Mesenchymal stem cell (in vitro differentiated cells and primary cell): ENCODE results near the gene VEPH1.

ENCODE experiments used
- DNase-seq: peaks from one replicate; pipeline ENCODE4 v3.0.0-alpha.2; 2013
- H2AFZ ChIP-seq: one replicate; pipeline ENCODE4 v1.6.1; 2013; ENCODE audit warnings: low read depth, mild to moderate bottlenecking, control low read depth, inconsistent platforms, low read length, moderate library complexity
- H2AK5ac ChIP-seq: 2 replicates; pipeline ENCODE4 v1.6.1; 2013; ENCODE audit warnings: low read length, moderate library complexity, mild to moderate bottlenecking, inconsistent platforms; ENCODE audit not compliant: severe bottlenecking
- H2BK120ac ChIP-seq: one replicate; pipeline ENCODE4 v1.6.1; 2013; ENCODE audit warnings: low read depth, mild to moderate bottlenecking, inconsistent platforms, low read length, moderate library complexity
- H2BK12ac ChIP-seq, 2 experiments: one replicate each; pipeline ENCODE4 v1.6.1; 2013; ENCODE audit warnings: inconsistent platforms in 2 of 2, low read length in 2 of 2, mild to moderate bottlenecking in 2 of 2, moderate library complexity in 2 of 2, control low read depth in 1 of 2
- H2BK15ac ChIP-seq: one replicate; pipeline ENCODE4 v1.6.1; 2013; ENCODE audit warnings: mild to moderate bottlenecking, low read depth, inconsistent platforms; ENCODE audit not compliant: poor library complexity, severe bottlenecking
- H2BK5ac ChIP-seq: 2 replicates; pipeline ENCODE4 v1.6.1; 2013; ENCODE audit warnings: low read depth, mild to moderate bottlenecking, low read length, control low read depth, inconsistent platforms; ENCODE audit not compliant: poor library complexity, severe bottlenecking
- H3K14ac ChIP-seq, 2 experiments: one replicate each; pipeline ENCODE4 v1.6.1; 2013; ENCODE audit warnings: inconsistent platforms in 2 of 2, low read length in 2 of 2, control low read depth in 1 of 2, mild to moderate bottlenecking in 1 of 2, moderate library complexity in 1 of 2
- H3K18ac ChIP-seq, 2 experiments: one replicate each; pipeline ENCODE4 v1.6.1; 2013; ENCODE audit warnings: inconsistent platforms in 2 of 2, low read length in 2 of 2, control low read depth in 1 of 2, low read depth in 1 of 2, mild to moderate bottlenecking in 1 of 2
- H3K23ac ChIP-seq, 2 experiments: one replicate each; pipeline ENCODE4 v1.6.1; 2013; ENCODE audit warnings: inconsistent platforms in 2 of 2, low read length in 2 of 2, mild to moderate bottlenecking in 2 of 2, moderate library complexity in 2 of 2, control low read depth in 1 of 2
- H3K27ac ChIP-seq: 2 replicates; pipeline ENCODE4 v1.5.1; 2013; ENCODE audit warnings: mild to moderate bottlenecking, moderate library complexity, low read length, control low read depth, inconsistent platforms; ENCODE audit not compliant: poor library complexity, severe bottlenecking
- H3K27me3 ChIP-seq, 2 experiments: 2 replicates each; pipeline versions ENCODE4 v1.6.1 to v1.7.0; 2013; ENCODE audit warnings: low read length in 2 of 2, mild to moderate bottlenecking in 2 of 2, moderate library complexity in 2 of 2, control low read depth in 1 of 2, inconsistent platforms in 1 of 2; ENCODE audit not compliant: control insufficient read depth in 1 of 2, insufficient read depth in 1 of 2
- H3K36me3 ChIP-seq, 2 experiments: 2 replicates each; pipeline versions ENCODE4 v1.6.1 to v1.7.0; 2013; ENCODE audit warnings: low read length in 2 of 2, control low read depth in 1 of 2, inconsistent platforms in 1 of 2, low read depth in 1 of 2, mild to moderate bottlenecking in 1 of 2; ENCODE audit not compliant: insufficient read depth in 2 of 2, control insufficient read depth in 1 of 2
- H3K4ac ChIP-seq, 2 experiments: one replicate each; pipeline ENCODE4 v1.6.1; 2013; ENCODE audit warnings: inconsistent platforms in 2 of 2, low read length in 2 of 2, mild to moderate bottlenecking in 2 of 2, moderate library complexity in 2 of 2, control low read depth in 1 of 2, low read depth in 1 of 2
- H3K4me1 ChIP-seq: 2 replicates; pipeline ENCODE4 v1.6.1; 2013; ENCODE audit warnings: low read depth, low read length, control low read depth; ENCODE audit not compliant: control insufficient read depth, insufficient read depth
- H3K4me2 ChIP-seq: 2 replicates; pipeline ENCODE4 v1.6.1; 2013; ENCODE audit warnings: low read length, mild to moderate bottlenecking, inconsistent platforms; ENCODE audit not compliant: poor library complexity, severe bottlenecking
- H3K4me3 ChIP-seq, 2 experiments: 2 replicates each; pipeline versions ENCODE4 v1.5.1 to v1.7.0; 2013; ENCODE audit warnings: low read length in 2 of 2, mild to moderate bottlenecking in 2 of 2, control low read depth in 1 of 2, low read depth in 1 of 2; ENCODE audit not compliant: insufficient read depth in 1 of 2
- H3K79me1 ChIP-seq: replicated peaks from 2 replicates; pipeline ENCODE4 v1.6.1; 2013; ENCODE audit warnings: mild to moderate bottlenecking, control low read depth, low read length, inconsistent platforms; ENCODE audit not compliant: poor library complexity, severe bottlenecking
- H3K9ac ChIP-seq: 2 replicates; pipeline ENCODE4 v1.7.0; 2013; ENCODE audit warnings: mild to moderate bottlenecking, low read length, moderate library complexity
- H3K9me3 ChIP-seq: 2 replicates; pipeline ENCODE4 v1.7.0; 2013; ENCODE audit warnings: mild to moderate bottlenecking, low read length; ENCODE audit not compliant: control insufficient read depth
- H4K8ac ChIP-seq: one replicate; pipeline ENCODE4 v1.6.1; 2013; ENCODE audit warnings: inconsistent platforms, mild to moderate bottlenecking, low read length, moderate library complexity
- H4K91ac ChIP-seq: one replicate; pipeline ENCODE4 v1.6.1; 2013; ENCODE audit warnings: mild to moderate bottlenecking, low read length, inconsistent platforms
- WGBS: methylation state at CpG from one replicate; pipeline ENCODE4 v1.1.7; 2013; ENCODE audit warnings: mixed read lengths; 5-methylcytosine and 5-hydroxymethylcytosine counted together

The VEPH1 gene

DNA sequence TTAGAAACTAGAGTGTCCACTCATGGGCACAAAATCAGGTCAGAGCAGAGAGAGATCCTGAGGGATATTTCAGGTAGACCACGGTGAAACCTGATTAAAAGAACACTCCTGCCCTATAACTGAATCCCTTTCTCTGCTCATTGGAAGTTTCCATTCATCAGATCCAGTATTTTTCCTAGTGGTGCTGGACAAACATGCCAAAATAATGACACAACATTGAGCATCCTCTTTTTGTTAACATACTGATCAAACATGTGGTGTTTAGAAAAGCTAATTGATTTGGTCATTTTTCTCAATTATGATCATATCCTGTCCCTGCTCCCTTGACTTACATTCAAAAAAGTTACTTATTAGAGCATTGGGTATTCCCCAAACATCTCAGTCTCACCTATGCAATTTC lies 39.4 kb downstream of the VEPH1 start:
- no peak overlapping the region for H4K8ac ChIP-seq
- H3K4ac ChIP-seq = no peak overlapping the region
- peak overlapping the region; percentile 99 for H2AK5ac ChIP-seq
- H3K4me1 ChIP-seq = peaks cover 15% of the 10 kb centered on the region
- no peak overlapping the region for H4K91ac ChIP-seq
- H2BK12ac ChIP-seq = no peak overlapping the region
- peak overlapping the region; percentile 77 for H3K27ac ChIP-seq
- no peak overlapping the region for H3K14ac ChIP-seq
- no peaks in the 10 kb centered on the region for H3K27me3 ChIP-seq
- no peak for DNase-seq
- WGBS = 95% methylated on average over 1 of the region's 1 CpG
- H3K18ac ChIP-seq = no peak overlapping the region
- H3K4me2 ChIP-seq = no peak overlapping the region
- peaks cover 0 to 7% of the 10 kb centered on the region in 2 experiments for H3K36me3 ChIP-seq
- no peak overlapping the region for H3K23ac ChIP-seq
- no peak overlapping the region for H3K9ac ChIP-seq
- no peaks in the 10 kb centered on the region for H3K9me3 ChIP-seq
- no peak overlapping the region for H2AFZ ChIP-seq
- peak overlapping the region; percentile 59 for H2BK5ac ChIP-seq
- no peak overlapping the region for H2BK120ac ChIP-seq
- no peak overlapping the region for H2BK15ac ChIP-seq
- H3K4me3 ChIP-seq = no peak overlapping the region
- peaks cover 3% of the 10 kb centered on the region for H3K79me1 ChIP-seq

DNA sequence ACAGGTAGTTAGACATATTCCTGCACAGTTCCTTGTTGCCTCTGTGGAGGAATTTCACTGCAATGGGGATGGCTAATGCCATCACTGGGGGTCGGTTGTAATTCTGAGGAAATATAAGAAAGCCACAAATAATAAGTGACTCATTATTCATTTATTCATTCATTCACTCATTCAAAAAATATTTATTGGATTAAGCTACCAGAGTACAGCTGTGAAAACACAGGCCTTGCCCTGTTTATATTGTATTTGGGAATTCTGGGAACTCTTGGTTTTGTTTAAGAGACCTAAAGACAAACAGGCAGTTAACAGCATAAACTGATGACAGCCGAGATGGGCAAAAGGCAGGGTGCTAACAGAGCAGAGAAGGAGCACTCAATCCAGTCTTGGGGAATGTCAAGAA lies 43.0 kb downstream of the VEPH1 start:
- H3K23ac ChIP-seq = no peak overlapping the region
- H2BK15ac ChIP-seq = peak overlapping the region; percentile 26
- no peak overlapping the region for H3K18ac ChIP-seq
- H2BK5ac ChIP-seq = peak overlapping the region; percentile 89
- H3K14ac ChIP-seq = no peak overlapping the region
- no peak overlapping the region for H4K8ac ChIP-seq
- H3K9ac ChIP-seq = no peak overlapping the region
- H3K79me1 ChIP-seq = peaks cover 3% of the 10 kb centered on the region
- no peak overlapping the region for H2BK12ac ChIP-seq
- no peak for DNase-seq
- peak overlapping the region in 1 of 2 experiments; percentile 40 for H3K4me3 ChIP-seq
- peaks cover 0 to 16% of the 10 kb centered on the region in 2 experiments for H3K36me3 ChIP-seq
- H3K4me2 ChIP-seq = peak overlapping the region; percentile 38
- H3K4ac ChIP-seq = no peak overlapping the region
- H3K27ac ChIP-seq = peak overlapping the region; percentile 96
- no peaks in the 10 kb centered on the region for H3K9me3 ChIP-seq
- H3K27me3 ChIP-seq = no peaks in the 10 kb centered on the region
- H4K91ac ChIP-seq = no peak overlapping the region
- H3K4me1 ChIP-seq = peaks cover 12% of the 10 kb centered on the region
- WGBS = 30% methylated on average over 1 of the region's 2 CpGs
- no peak overlapping the region for H2AFZ ChIP-seq
- H2BK120ac ChIP-seq = no peak overlapping the region
- H2AK5ac ChIP-seq = peak overlapping the region; percentile 96

- Histone ChIP-seq H3K4me3 (peak overlapping the region in 1 of 2 experiments; percentile 40), H3K36me3 (peaks cover 0 to 16% of the 10 kb centered on the region in 2 experiments), H3K4me2 (peak overlapping the region; percentile 38), H2BK120ac (no peak overlapping the region), H3K23ac (no peak overlapping the region), H3K79me1 (peaks cover 3% of the 10 kb centered on the region), H3K14ac (no peak overlapping the region), H3K9ac (no peak overlapping the region), H3K27ac (peak overlapping the region; percentile 96), H3K4ac (no peak overlapping the region), H2BK5ac (peak overlapping the region; percentile 53), H3K18ac (no peak overlapping the region), H4K8ac (no peak overlapping the region), H3K9me3 (no peaks in the 10 kb centered on the region), H2AK5ac (no peak overlapping the region), H3K4me1 (peaks cover 11% of the 10 kb centered on the region), H4K91ac (no peak overlapping the region), H2AFZ (no peak overlapping the region), H3K27me3 (no peaks in the 10 kb centered on the region), H2BK12ac (no peak overlapping the region), H2BK15ac (no peak overlapping the region)
- whole genome bisulfite sequencing = 79% methylated on average over 2 of the region's 2 CpGs
- DNase-seq = no peak
Measured at GRCh38 chr3:157459706-157460105, 43.5 kb downstream of the VEPH1 start.

- no peaks in the 10 kb centered on the region for H3K4me1 ChIP-seq
- no peak overlapping the region for H2BK5ac ChIP-seq
- no peak overlapping the region for H4K8ac ChIP-seq
- H2BK12ac ChIP-seq = no peak overlapping the region
- H3K36me3 ChIP-seq = peaks cover 0 to 9% of the 10 kb centered on the region in 2 experiments
- H3K23ac ChIP-seq = no peak overlapping the region
- H2BK15ac ChIP-seq = no peak overlapping the region
- H4K91ac ChIP-seq = no peak overlapping the region
- no peak overlapping the region for H2AK5ac ChIP-seq
- H2BK120ac ChIP-seq = no peak overlapping the region
- H3K79me1 ChIP-seq = peaks cover 2% of the 10 kb centered on the region
- peak overlapping the region; percentile 44 for H3K9ac ChIP-seq
- no peaks in the 10 kb centered on the region for H3K27me3 ChIP-seq
- no peak overlapping the region for H2AFZ ChIP-seq
- H3K4me2 ChIP-seq = no peak overlapping the region
- H3K4me3 ChIP-seq = no peak overlapping the region
- no peaks in the 10 kb centered on the region for H3K9me3 ChIP-seq
- H3K18ac ChIP-seq = no peak overlapping the region
- no peak overlapping the region for H3K14ac ChIP-seq
- 91% methylated on average over 1 of the region's 1 CpG for WGBS
- DNase-seq = no peak
- no peak overlapping the region for H3K27ac ChIP-seq
- no peak overlapping the region for H3K4ac ChIP-seq
Measured at GRCh38 chr3:157453824-157454223, 49.4 kb downstream of the VEPH1 start.
